IMR-90 (cell line): ENCODE results near the gene PRPS1. TPM values are rescaled to one million over a fixed set of nuclear protein-coding genes. Genes with fewer than 3 reads are reported as not detected.

ENCODE experiments used
- ATAC-seq: fragments of 200-7000 bp; cut with Tn5 transposase; 2 replicates; pipeline ENCODE4 v1.9.1; 2020; ENCODE audit warnings: low read depth, mild to moderate bottlenecking, moderate library complexity
- BruUV-seq: library from RNA; stranded (reverse); fragments of 400-500 nt; replicated peaks from 2 replicates; lab custom pipeline; 2021; lab: Mats Ljungman, UMichigan
- CTCF ChIA-PET: fragments of 300-600 bp; formaldehyde crosslinking; extraction: SDS; loops from one replicate; lab custom pipeline; 2021; ENCODE audit warnings: antibody characterized with exemption; lab: Yijun Ruan, JAX
- POLR2A ChIA-PET: fragments of 300-600 bp; sonication (Branson Sonifier 250); formaldehyde crosslinking; loops from one replicate; lab custom pipeline; 2022; ENCODE audit warnings: antibody characterized with exemption; ENCODE audit not compliant: unreplicated experiment; lab: Charles Lee
- DNase-seq: peaks from one replicate; pipeline ENCODE4 v3.0.0; 2013
- H2AFZ ChIP-seq: replicated peaks from 2 replicates; pipeline ENCODE3; 2013; ENCODE audit warnings: low read length, mild to moderate bottlenecking; ENCODE audit not compliant: poor library complexity
- H2AK5ac ChIP-seq: 2 replicates; pipeline ENCODE4 v1.6.1; 2013; ENCODE audit warnings: low read depth, low read length, inconsistent platforms
- H2AK9ac ChIP-seq: replicated peaks from 2 replicates; pipeline ENCODE3; 2013; ENCODE audit warnings: mild to moderate bottlenecking, low read depth, low read length, moderate library complexity; ENCODE audit not compliant: poor library complexity
- H2BK120ac ChIP-seq: 2 replicates; pipeline ENCODE4 v1.6.1; 2013; ENCODE audit warnings: low read depth, low read length, inconsistent platforms
- H2BK15ac ChIP-seq: 3 replicates; pipeline ENCODE4 v1.6.1; 2013; ENCODE audit warnings: low read depth, low read length, inconsistent platforms
- H2BK20ac ChIP-seq: 2 replicates; pipeline ENCODE4 v1.6.1; 2013; ENCODE audit warnings: low read depth, mild to moderate bottlenecking, inconsistent platforms, low read length, moderate library complexity
- H2BK5ac ChIP-seq: 2 replicates; pipeline ENCODE4 v1.6.1; 2013; ENCODE audit warnings: mild to moderate bottlenecking, low read depth, low read length, inconsistent platforms; ENCODE audit not compliant: poor library complexity, severe bottlenecking
- H3K14ac ChIP-seq: replicated peaks from 2 replicates; pipeline ENCODE4 v1.6.1; 2013; ENCODE audit warnings: low read depth, low read length, inconsistent platforms
- H3K18ac ChIP-seq: 2 replicates; pipeline ENCODE4 v1.6.1; 2013; ENCODE audit warnings: low read depth, low read length, control low read depth
- H3K23ac ChIP-seq: 2 replicates; pipeline ENCODE4 v1.6.1; 2013; ENCODE audit warnings: low read depth, low read length, inconsistent platforms
- H3K27ac ChIP-seq: 2 replicates; pipeline ENCODE4 v1.5.1; 2013; ENCODE audit warnings: mild to moderate bottlenecking, control low read depth, low read length; ENCODE audit not compliant: insufficient read depth
- H3K27me3 ChIP-seq: 2 replicates; pipeline ENCODE4 v1.6.1; 2013; ENCODE audit warnings: low read length; ENCODE audit not compliant: control insufficient read depth, insufficient read depth
- H3K36me3 ChIP-seq: 2 replicates; pipeline ENCODE4 v1.6.1; 2013; ENCODE audit warnings: low read length, mixed read lengths; ENCODE audit not compliant: control insufficient read depth, insufficient read depth
- H3K4ac ChIP-seq: 2 replicates; pipeline ENCODE4 v1.6.1; 2013; ENCODE audit warnings: low read depth, low read length, inconsistent platforms
- H3K4me1 ChIP-seq: 2 replicates; pipeline ENCODE4 v1.6.1; 2013; ENCODE audit warnings: low read length, mixed read lengths; ENCODE audit not compliant: control insufficient read depth, insufficient read depth
- H3K4me2 ChIP-seq: 2 replicates; pipeline ENCODE4 v1.6.1; 2013; ENCODE audit warnings: low read depth, mild to moderate bottlenecking, control low read depth, low read length, moderate library complexity
- H3K4me3 ChIP-seq: 2 replicates; pipeline ENCODE4 v1.5.1; 2013; ENCODE audit warnings: low read depth, mild to moderate bottlenecking, control low read depth, low read length, moderate library complexity; ENCODE audit not compliant: insufficient read depth
- H3K56ac ChIP-seq: 2 replicates; pipeline ENCODE4 v1.6.1; 2013; ENCODE audit warnings: low read length, inconsistent platforms; ENCODE audit not compliant: insufficient read depth; ENCODE audit errors: extremely low read depth
- H3K79me1 ChIP-seq, 2 experiments: 2 replicates each; pipeline ENCODE4 v1.6.1; 2013; ENCODE audit warnings: low read length in 2 of 2, inconsistent platforms in 1 of 2, low read depth in 1 of 2
- H3K9ac ChIP-seq: 2 replicates; pipeline ENCODE4 v1.6.1; 2013; ENCODE audit warnings: low read depth, low read length, control low read depth
- H3K9me1 ChIP-seq: 2 replicates; pipeline ENCODE4 v1.6.1; 2013; ENCODE audit warnings: low read length, inconsistent platforms; ENCODE audit not compliant: insufficient read depth
- H3K9me3 ChIP-seq: 2 replicates; pipeline ENCODE4 v1.6.1; 2013; ENCODE audit warnings: low read length; ENCODE audit not compliant: control insufficient read depth, insufficient read depth
- H4K20me1 ChIP-seq: 2 replicates; pipeline ENCODE4 v1.6.1; 2013; ENCODE audit warnings: low read length, inconsistent platforms; ENCODE audit not compliant: insufficient read depth
- H4K5ac ChIP-seq: 2 replicates; pipeline ENCODE4 v1.6.1; 2013; ENCODE audit warnings: mild to moderate bottlenecking, low read depth, low read length, control low read depth
- H4K8ac ChIP-seq, 2 experiments: 2 replicates each; pipeline ENCODE4 v1.6.1; 2013; ENCODE audit warnings: low read depth in 2 of 2, low read length in 2 of 2, control low read depth in 1 of 2, inconsistent platforms in 1 of 2
- H4K91ac ChIP-seq: 2 replicates; pipeline ENCODE4 v1.6.1; 2013; ENCODE audit warnings: low read depth, low read length, inconsistent platforms; ENCODE audit not compliant: insufficient read depth
- BHLHE40 ChIP-seq: fragments of 150-350 bp; IDR thresholded peaks from 2 replicates; pipeline ENCODE4 v1.6.1; 2016; ENCODE audit warnings: mild to moderate bottlenecking, low read depth, low read length
- CEBPB ChIP-seq: IDR thresholded peaks from 2 replicates; pipeline ENCODE4 v1.6.1; 2012; ENCODE audit warnings: low read depth, low read length, improper control_type of control experiment
- CHD1 ChIP-seq: IDR thresholded peaks from 2 replicates; pipeline ENCODE4 v1.6.1; 2012; ENCODE audit warnings: low read depth, low read length, improper control_type of control experiment
- CTCF ChIP-seq: conservative IDR thresholded peaks from 2 replicates; pipeline ENCODE4 v1.5.1; 2012; ENCODE audit warnings: mild to moderate bottlenecking, low read depth, low read length, improper control_type of control experiment
- ELK1 ChIP-seq: fragments of 150-350 bp; IDR thresholded peaks from 2 replicates; pipeline ENCODE4 v1.6.1; 2016; ENCODE audit warnings: low read depth, mild to moderate bottlenecking, low read length, moderate library complexity, borderline replicate concordance
- FOS ChIP-seq: fragments of 150-350 bp; IDR thresholded peaks from 2 replicates; pipeline ENCODE4 v1.6.1; 2016; ENCODE audit warnings: low read depth, low read length
- MAFK ChIP-seq: IDR thresholded peaks from 2 replicates; pipeline ENCODE4 v1.6.1; 2012; ENCODE audit warnings: low read depth, low read length, improper control_type of control experiment
- MAZ ChIP-seq: IDR thresholded peaks from 2 replicates; pipeline ENCODE4 v1.6.1; 2012; ENCODE audit warnings: low read depth, mild to moderate bottlenecking, low read length, improper control_type of control experiment, moderate library complexity, borderline replicate concordance
- MXI1 ChIP-seq: IDR thresholded peaks from 2 replicates; pipeline ENCODE4 v1.6.1; 2012; ENCODE audit warnings: low read depth, mild to moderate bottlenecking, low read length, moderate library complexity, borderline replicate concordance
- NFE2L2 ChIP-seq: fragments of 150-350 bp; IDR thresholded peaks from 2 replicates; pipeline ENCODE4 v1.6.1; 2016; ENCODE audit warnings: low read depth, mild to moderate bottlenecking, low read length
- POLR2A ChIP-seq: IDR thresholded peaks from 2 replicates; pipeline ENCODE4 v1.6.1; 2012; ENCODE audit warnings: mild to moderate bottlenecking, low read depth, low read length
- RAD21 ChIP-seq: IDR thresholded peaks from 2 replicates; pipeline ENCODE4 v1.6.1; 2012; ENCODE audit warnings: low read length, improper control_type of control experiment
- RCOR1 ChIP-seq: IDR thresholded peaks from 2 replicates; pipeline ENCODE4 v1.6.1; 2012; ENCODE audit warnings: mild to moderate bottlenecking, low read length, improper control_type of control experiment; ENCODE audit not compliant: insufficient replicate concordance
- RFX5 ChIP-seq: IDR thresholded peaks from 2 replicates; pipeline ENCODE4 v1.8.0; 2012; ENCODE audit warnings: low read depth, mild to moderate bottlenecking, low read length, moderate library complexity
- SMC3 ChIP-seq: fragments of 150-350 bp; IDR thresholded peaks from 2 replicates; pipeline ENCODE4 v1.6.1; 2016; ENCODE audit warnings: low read depth, mild to moderate bottlenecking, antibody characterized with exemption, low read length, moderate library complexity
- USF2 ChIP-seq: fragments of 150-350 bp; IDR thresholded peaks from 2 replicates; pipeline ENCODE4 v1.6.1; 2017; ENCODE audit warnings: mild to moderate bottlenecking, antibody characterized with exemption, low read length, low read depth
- WGBS, 2 experiments: methylation state at CpG; one replicate each; pipeline versions ENCODE4 v1.1.5 to v1.1.7; 2013; ENCODE audit warnings: missing lambda C conversion rate in 2 of 2; ENCODE audit not compliant: insufficient read length in 1 of 2; ENCODE audit errors: extremely low coverage in 2 of 2; 5-methylcytosine and 5-hydroxymethylcytosine counted together
- dilution Hi-C: fragments of 300-500 bp; cut with HindIII; formaldehyde crosslinking; loops from one replicate; pipeline ENCODE4 v1.14.3; 2018; ENCODE audit warnings: low sequenced_read_pairs; ENCODE audit not compliant: unreplicated experiment
- in situ Hi-C: fragments of 300-500 bp; cut with MboI; formaldehyde crosslinking; loops from 3 replicates; pipeline ENCODE4 v1.14.3; 2019; ENCODE audit warnings: low sequenced_read_pairs, inconsistent platforms, mixed read lengths
- intact Hi-C: fragments of 100-400 bp; cut with micrococcal nuclease; formaldehyde crosslinking; loops from 2 replicates; pipeline ENCODE4 v1.10.0; 2022
- polyA plus RNA-seq, 3 experiments: library from polyadenylated mRNA; depleted of rRNA; stranded (reverse); fragments of >200 nt; gene quantifications; 2 replicates each; pipeline ENCODE4 v1.2.3, GENCODE V29; 2012; ENCODE audit warnings: low replicate concordance in 1 of 3
- total RNA-seq: library from RNA; depleted of rRNA; stranded (reverse); fragments of >200 nt; gene quantifications from 2 replicates; pipeline ENCODE4 v1.2.3, GENCODE V29; 2012

PRPS1 gene
- total and polyA plus RNA-seq, 2 of the 4 experiments (the other 2 are of a cell fraction): 118 to 137 TPM

- H3K9ac ChIP-seq: no peak overlapping the region
- 33% methylated on average over 1 of the region's 5 CpGs; no CpG with 5 or more reads in 1 of the 2 experiments for WGBS, 2 experiments
- TF ChIP-seq CHD1 (no peak), FOS (no peak), POLR2A (no peak), RAD21 (no peak), CTCF (no peak), BHLHE40 (no peak), ELK1 (no peak), MXI1 (no peak), CEBPB (no peak), RFX5 (no peak), NFE2L2 (no peak), MAZ (no peak), SMC3 (no peak), RCOR1 (no peak), USF2 (no peak), MAFK (no peak)
- H2AK5ac ChIP-seq: no peak overlapping the region
- no peak overlapping the region for H2BK20ac ChIP-seq
- H4K8ac ChIP-seq: no peak overlapping the region
- H2AK9ac ChIP-seq: no peak overlapping the region
- no peak overlapping the region for H3K4ac ChIP-seq
- no peak overlapping the region for H2BK5ac ChIP-seq
- H3K23ac ChIP-seq: no peak overlapping the region
- H3K14ac ChIP-seq: no peak overlapping the region
- BruUV-seq: no TSS peak
- intact Hi-C loops: loop anchor here (10.0 kb wide), 1 partner anchor 768 kb away; no protein-coding TSS in a partner anchor
- no peak overlapping the region for H3K56ac ChIP-seq
- H3K9me3 ChIP-seq: no peaks in the 10 kb centered on the region
- no peak overlapping the region for H2BK120ac ChIP-seq
- no peaks in the 10 kb centered on the region for H3K4me1 ChIP-seq
- H3K36me3 ChIP-seq: no peaks in the 10 kb centered on the region
- H4K5ac ChIP-seq: no peak overlapping the region
- no peak overlapping the region for H4K91ac ChIP-seq
- ChIA-PET POLR2A (no interaction called here), CTCF (interaction anchor here (1.0 to 1.1 kb wide), 2 partner anchors 67 to 125 kb away, joined by 3 to 4 read pairs; no protein-coding TSS in a partner anchor)
- in situ Hi-C loops: loop anchor here (10.0 kb wide), 1 partner anchor 412 kb away; no protein-coding TSS in a partner anchor
- DNase-seq: no peak
- no peak overlapping the region for H3K4me3 ChIP-seq
- no peak overlapping the region for H3K4me2 ChIP-seq
- no peaks in the 10 kb centered on the region for H3K9me1 ChIP-seq
- peaks cover 8% of the 10 kb centered on the region for H3K27me3 ChIP-seq
- H3K27ac ChIP-seq: no peak overlapping the region
- ATAC-seq: no peak
- dilution Hi-C loops: no loop called here
- no peak overlapping the region for H2AFZ ChIP-seq
- H4K20me1 ChIP-seq: no peaks in the 10 kb centered on the region
- no peak overlapping the region for H2BK15ac ChIP-seq
- H3K18ac ChIP-seq: no peak overlapping the region
- no peaks in the 10 kb centered on the region for H3K79me1 ChIP-seq
Observed at GRCh38 chrX:107662824-107663223, 34.5 kb downstream of the PRPS1 start.
